Suprapubic skin (tissue), 4 donors: ENCODE measurements around the gene CXCR5.
"Not testable (repeated sequence)": the region's sequence is repeated elsewhere in the genome, so short reads cannot be mapped to it uniquely, and the experiment has no call there.

Experiments
- CTCF ChIP-seq, 2 donors: fragments of 200-600 bp in 1 of 2; fragments of 450-650 bp in 1 of 2; sonication (generic) in 1 of 2; IDR thresholded peaks; one replicate each; pipeline ENCODE4 v1.5.1; 2016 to 2019; ENCODE audit warnings: antibody characterized with exemption in 2 of 2, mild to moderate bottlenecking in 1 of 2, moderate library complexity in 1 of 2
- EP300 ChIP-seq: sonication (generic); formaldehyde crosslinking; IDR thresholded peaks from one replicate; pipeline ENCODE4 v1.6.1; 2017; ENCODE audit warnings: antibody characterized with exemption
- POLR2A ChIP-seq, 2 donors: fragments of 450-650 bp; IDR thresholded peaks; one replicate each; pipeline ENCODE4 v1.6.1; 2017; ENCODE audit warnings: antibody characterized with exemption in 2 of 2, mild to moderate bottlenecking in 2 of 2, moderate library complexity in 2 of 2
- POLR2AphosphoS5 ChIP-seq, 3 donors: sonication (generic); formaldehyde crosslinking; IDR thresholded peaks; one replicate each; pipeline ENCODE4 v1.6.1; 2017; ENCODE audit warnings: antibody characterized with exemption in 3 of 3

GRCh38 chr11:118842843-118843242 is 40.8 kb upstream of the CXCR5 start:
- not testable (repeated sequence) for TF ChIP-seq CTCF (IDR thresholded peaks at IDR 0.05); POLR2AphosphoS5 (IDR thresholded peaks at IDR 0.05); POLR2A (IDR thresholded peaks at IDR 0.05); EP300
